Activated CD8-positive, alpha-beta memory T cell treated with anti-CD3 and anti-CD28 coated beads, Interleukin-2, amount 50 U/mL, for 1 hour (primary cell): Measurements from ENCODE around the gene RTP3.

ENCODE experiments used
- DNase-seq: peaks from one replicate; pipeline ENCODE4 v3.0.0-alpha.2; 2020; ENCODE audit errors: extremely low read depth

Gene RTP3

GRCh38 chr3:46469680-46470357 is 28.0 kb upstream of the RTP3 start:
- DNase-seq, result no peak

DNA sequence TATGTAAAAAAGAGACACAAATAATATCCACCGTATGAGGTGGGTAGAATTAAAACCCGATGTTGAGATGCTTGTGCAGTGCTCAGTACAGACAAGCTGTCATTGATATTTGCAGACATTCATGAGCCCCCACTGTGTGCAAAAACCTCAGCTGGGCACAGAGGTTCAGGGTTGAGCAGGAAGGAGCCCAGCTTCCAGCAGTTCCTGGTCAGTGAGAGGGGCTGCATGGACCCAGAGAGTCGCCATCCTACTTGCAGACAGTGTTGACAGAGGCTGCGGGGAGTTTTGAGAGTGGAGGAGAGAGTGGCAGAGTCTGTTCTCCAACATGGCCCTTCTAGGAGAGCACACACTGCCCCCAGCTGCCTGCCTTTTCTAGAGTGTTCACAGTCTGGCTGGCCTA is 26.9 kb upstream of the RTP3 start:
- DNase-seq, result no peak

DNA sequence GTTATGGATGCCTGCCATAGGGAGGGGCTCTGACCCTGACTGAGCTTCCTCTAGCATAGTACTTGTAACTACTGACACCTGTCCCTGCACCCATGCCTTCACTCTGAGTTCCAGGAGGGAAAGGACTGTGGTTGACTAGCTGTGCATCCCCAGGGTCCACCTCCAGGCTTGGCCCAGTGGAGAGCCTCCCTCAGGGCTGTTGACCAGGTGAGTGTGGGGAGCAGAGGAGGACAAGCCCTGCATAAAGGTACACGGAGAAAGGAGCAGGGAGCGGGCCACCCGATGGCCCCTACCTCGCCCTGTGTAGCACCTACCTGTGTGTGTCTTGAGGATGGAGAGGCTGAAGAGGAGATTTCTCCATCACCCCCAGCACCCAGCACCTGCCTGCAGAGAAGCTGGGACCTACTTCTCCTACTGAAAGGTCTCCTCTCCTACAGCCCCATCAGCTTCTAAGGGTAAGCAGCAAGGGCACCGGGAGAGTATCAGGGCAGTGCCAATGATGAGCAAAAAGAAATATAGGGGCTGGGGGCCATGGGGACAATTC is 26.3 kb upstream of the RTP3 start:
- DNase-seq, result no peak

- DNase-seq, result no peak
Observed at GRCh38 chr3:46472736-46473135, 25.0 kb upstream of the RTP3 start.

DNA sequence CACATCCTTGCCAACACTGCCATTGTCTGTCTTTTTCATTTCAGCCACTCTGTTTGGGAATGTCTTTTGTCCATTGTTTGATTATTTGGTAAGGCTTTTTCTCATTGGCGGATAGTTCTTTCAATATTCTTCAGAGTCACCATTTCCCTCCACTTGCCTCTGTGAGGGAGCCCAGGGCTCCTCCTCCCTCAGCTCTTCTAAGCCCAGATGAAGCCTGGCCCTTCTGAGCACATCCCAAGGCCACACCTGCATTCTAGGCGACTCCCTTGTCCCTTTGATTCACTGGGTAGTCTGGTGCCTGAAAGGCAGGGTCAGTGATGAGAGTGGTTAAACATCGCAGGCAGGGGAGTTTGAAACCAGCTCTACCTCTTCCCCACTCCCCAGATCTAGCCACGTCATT is 20.6 kb upstream of the RTP3 start:
- DNase-seq, result no peak

DNA sequence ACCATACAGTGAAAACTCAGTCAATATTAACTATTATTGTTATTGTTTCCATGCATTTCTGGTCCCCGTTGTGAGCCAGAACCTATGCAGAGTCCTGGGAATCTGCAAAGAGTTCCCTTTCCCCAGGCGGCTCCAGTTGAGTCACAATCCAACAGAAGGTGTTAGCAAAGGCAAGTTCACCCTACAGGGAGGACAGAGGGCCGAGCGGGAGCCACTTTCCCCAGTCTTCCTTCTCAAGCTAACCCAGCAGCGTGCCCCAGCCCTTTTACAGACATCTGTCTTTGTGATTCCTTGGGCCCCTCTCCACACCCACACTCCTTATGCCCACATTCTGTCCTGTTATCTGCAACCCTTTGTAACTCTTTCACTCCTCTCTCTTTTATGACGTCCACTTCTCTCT is 20.0 kb upstream of the RTP3 start:
- no peak for DNase-seq

DNA sequence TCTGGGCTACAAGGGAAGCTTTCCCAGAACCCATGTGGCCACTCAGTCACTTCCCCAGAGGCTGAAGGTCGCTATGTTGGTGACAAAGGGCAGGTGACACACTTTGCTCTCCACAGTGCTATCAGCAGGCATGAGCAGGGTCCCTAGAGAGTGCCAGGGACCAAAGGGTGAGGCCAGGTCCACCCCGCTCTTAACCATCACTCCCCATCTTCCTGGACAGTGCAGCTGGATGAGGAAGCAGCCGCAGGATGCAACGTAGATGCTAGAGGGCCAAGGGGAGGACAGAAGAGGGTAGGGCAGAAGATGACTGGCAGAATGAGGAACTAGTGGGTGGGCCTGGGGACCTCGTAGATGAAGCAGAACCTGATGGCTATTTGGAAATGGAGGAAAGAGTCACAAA is 19.4 kb upstream of the RTP3 start:
- no peak for DNase-seq

GRCh38 chr3:46479021-46479420 is 18.8 kb upstream of the RTP3 start:
- DNase-seq, result no peak

- DNase-seq, result no peak
Observed at GRCh38 chr3:46479696-46480095, 18.1 kb upstream of the RTP3 start.

DNA sequence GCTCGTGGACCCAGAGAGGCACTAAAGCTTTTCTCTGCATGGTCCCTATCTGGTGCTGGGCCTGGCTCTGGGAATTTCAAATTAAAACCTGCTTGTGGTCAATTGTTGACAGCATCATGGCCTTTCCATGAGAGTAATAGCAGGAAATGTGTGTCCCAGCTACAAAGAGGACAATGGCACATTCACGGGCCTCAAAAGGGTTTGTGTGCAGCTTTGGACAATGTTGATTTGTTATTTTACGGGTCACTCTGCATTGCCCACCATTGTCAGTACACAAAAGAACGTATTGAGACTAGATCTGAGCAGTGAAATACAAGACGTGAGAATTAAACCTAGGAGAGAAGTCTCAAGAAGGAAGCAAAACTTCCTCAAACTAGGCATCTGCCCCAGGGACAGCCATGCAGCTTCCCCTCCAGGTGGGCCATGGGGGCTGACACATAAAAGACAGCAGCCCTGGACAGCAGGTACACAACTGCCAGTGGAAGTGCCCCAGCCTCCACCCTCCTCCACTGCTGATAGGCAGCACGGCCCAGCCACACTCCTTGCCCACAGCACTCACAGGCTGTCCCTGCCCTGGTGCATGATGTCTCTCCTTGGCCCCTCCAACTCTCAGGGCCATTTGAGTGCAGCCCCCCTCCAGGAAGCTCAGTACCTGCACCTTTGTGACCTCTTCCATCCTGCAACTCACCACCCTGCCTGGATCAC is 17.1 kb upstream of the RTP3 start:
- no peak for DNase-seq

DNA sequence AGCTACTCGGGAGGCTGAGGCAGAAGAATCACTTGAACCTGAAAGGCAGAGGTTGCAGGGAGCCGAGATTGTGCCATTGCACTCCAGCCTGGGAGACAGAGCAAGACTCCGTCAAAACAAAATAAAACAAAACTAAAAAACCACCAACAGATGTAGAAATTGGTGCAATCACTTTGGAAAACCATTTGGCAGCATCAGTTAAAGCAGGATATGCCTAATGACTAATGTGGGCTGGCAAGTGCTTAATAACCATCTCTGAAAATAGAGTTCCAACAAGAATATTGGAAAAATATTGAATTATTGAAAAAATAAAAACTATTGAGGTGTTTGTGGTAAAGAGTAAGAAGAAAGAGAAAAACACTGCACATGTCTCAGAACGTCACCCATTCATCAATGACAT is 16.1 kb upstream of the RTP3 start:
- no peak for DNase-seq

DNA sequence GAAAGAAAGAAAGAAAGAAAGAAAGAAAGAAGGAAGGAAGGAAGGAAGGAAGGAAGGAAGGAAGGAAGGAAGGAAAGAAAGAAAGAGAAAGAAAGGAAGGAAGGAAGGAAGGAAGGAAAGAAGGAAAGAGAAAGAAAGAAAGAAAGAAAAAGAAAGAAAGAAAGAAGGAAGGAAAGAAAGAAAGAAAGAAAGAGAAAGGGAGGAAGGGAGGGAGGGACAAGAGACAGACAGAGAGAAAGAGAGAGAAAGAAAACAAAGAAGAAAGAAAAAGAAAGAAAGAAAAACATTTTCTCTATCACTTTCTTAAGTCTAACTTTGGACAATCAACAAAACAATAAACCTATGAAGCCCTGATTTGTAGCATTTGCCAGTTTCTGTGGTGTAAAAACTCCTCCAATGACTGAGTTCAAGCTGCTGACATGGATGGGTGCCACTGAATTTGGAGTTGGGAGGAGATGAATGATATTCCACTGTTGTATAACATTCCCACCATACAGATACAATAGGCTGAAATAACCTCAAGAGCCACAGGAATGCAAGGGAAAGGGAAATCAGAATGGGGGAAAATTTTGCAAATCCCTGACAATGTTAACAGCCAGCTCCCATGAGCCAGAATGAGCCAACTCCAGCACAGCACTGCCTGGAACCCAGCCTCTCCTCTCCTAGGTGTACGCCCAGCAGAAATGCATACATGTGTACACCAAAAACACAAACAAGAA is 15.0 kb upstream of the RTP3 start:
- DNase-seq, result no peak

- DNase-seq, result no peak
Observed at GRCh38 chr3:46483825-46484224, 14.0 kb upstream of the RTP3 start.

DNA sequence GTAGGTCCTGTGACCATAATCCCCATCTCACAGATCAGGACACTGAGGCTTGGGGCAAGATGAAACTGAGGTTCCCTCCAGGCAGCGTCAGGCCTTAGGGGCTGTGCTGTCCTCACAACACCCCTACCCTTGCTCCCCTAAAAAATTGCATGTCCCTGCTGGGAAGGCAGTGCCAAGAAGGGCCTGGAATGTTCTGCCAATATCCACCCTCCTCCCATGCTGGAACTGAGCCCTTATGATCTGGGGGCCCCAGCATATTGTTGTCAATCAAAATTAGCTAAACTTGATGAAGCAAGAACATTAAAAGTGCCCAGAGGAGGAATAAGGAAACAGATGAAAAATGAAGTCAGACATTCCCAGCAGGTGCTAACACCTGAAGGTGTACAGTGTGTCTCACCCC is 13.4 kb upstream of the RTP3 start:
- no peak for DNase-seq

GRCh38 chr3:46484911-46485778 is 12.6 kb upstream of the RTP3 start:
- DNase-seq, result no peak

DNA sequence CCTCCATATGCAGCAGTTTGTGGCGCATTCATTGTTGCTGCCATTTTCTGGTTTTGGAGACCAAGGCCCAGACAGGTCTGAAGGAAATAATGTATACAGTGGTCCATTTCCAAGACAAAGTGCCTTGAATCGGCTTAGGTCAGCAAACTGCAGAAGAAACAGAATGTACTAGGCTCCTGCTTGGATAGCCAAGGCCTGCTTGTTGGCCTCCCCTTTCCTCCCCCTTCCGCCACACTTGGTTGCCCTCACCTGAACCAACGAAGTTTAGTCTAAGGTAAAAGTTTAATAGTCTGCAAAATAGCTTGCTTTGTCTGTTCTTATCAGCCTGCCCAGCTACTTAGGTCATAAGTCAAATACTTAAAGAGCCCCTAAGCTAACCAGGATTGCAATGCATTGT is 12.0 kb upstream of the RTP3 start:
- no peak for DNase-seq

DNA sequence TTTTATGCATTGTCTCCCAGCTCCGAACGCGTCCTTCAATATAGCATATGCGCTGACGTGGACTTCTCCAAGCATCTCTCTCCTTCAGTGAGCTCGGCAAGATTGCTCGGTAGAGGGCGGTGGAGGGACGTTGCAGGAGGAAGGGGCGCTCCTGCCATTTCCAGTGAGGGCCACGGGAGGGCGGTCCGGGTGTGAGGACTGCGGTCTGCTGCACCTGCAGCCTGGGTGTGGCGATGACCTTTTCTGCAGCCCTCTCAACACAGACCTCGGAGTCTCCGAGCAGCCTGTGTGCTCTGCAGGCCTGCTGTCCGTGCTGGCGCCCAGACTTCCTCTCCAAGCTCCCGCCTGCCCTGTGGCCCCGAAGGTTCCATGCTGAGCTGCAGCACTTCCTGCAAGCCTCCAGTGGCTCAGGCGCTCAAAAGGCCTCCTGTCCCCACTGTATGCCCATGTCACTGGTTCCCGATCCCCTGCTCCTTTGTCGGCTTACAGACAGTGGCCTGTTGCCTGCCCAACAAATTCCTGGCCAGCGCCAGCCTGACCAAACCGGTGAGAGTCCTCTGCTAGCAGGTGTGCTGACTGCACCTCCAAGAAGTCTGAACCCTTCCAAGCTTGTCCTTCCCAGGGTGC is 8.9 kb upstream of the RTP3 start:
- DNase-seq, result peak; percentile 87

DNA sequence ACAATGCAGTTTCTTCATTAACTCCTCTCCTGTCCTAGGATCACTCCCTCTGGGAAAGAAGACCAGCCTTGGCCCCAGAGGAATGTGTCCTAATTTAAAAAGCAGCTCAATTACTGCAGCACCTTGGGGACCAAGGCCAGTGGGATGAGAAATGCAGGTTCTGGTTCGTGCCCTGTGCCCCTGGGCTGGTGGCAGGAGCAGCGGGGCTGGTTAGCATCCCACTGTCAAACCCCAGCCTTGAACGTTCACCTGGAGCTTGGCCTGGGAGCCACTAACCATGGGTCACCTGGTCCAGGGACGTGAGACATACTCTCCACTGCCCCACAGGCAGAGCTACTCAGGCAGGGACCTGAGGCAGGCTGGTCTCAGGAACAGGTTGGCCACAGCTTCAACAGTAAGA is 8.4 kb upstream of the RTP3 start:
- no peak for DNase-seq

DNA sequence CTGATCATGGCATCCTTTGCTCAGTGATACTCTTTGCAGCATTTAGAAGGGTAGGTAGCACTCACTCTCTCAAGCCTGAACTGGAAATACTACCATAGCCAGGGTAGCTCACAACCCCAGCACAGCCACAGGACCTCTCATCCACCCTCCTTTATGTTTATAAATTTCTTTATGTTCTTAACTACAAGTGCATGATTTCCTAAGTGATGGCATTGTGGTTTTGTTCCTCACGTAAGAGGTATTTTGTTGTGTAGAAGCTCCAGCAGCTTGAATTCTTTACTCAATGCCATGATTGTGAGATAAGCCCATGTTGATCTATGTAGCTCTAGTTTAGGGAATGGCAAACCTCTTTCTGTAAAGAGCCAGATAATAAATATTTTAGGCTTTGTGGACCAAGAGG is 7.9 kb upstream of the RTP3 start:
- no peak for DNase-seq

DNA sequence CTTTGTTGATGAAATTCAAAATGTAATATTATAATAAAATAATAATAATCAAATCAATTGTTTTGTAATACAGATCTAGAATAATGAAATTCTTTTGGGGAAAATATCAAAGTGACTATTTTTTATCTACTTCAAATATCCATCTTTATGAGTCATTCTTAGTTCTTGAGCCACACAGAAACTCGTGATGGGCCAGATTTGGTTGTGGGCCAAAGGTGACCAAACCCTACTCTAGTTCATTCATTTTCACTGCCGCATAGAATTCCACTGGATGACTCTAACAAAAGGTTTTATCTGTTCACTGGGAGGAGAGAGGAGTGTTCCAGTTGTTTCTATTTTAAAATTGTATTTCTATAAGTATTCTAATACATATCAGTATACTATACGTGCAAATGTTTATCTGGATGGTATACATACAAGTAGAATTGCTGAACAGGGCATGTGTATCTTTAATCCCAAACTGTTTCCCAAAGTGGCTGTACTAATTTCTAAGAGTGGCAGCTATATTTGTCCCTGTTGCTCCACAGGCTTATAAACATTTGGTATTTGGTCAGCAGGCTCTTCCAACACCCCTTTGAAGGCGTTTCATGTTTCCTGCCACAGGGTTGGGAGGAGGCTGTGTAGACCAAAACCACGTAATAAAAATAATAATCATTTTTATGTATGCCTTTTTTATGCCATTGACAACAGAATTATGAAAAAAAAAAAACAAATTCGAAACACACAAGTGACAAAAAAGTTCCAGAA is 7.3 kb upstream of the RTP3 start:
- no peak for DNase-seq
